ENCODE measurements around the gene DYNLRB1.

Gene DYNLRB1

DNA sequence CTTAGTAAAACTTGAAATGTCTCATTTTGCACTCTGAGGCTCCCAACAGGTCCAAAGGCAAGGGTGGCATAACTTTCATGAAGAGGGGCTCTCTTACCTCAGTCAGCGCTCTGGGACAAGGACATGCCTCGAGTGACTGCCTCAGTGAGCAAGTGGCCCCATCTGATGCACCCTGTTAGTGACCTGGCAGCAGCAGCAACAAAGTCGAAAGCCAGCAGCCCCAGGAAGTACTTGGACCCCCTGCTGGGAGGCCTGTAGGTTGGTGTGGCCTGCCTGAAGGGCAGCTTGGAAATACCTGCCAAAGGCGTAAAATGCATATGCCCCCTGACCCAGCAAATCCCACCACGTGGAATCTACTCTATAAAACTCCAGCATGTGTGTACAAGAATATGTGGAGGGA, 55.5 kb downstream of the DYNLRB1 start:
- Histone ChIP-seq H4K20me1 (ENCODE audit: insufficient read depth, low read length, poor library complexity, severe bottlenecking) (no peaks in the 10 kb centered on the region), H3K9ac (ENCODE audit: low read depth, low read length, poor library complexity, severe bottlenecking) (no peak overlapping the region), H3K4me1 (ENCODE audit: insufficient read depth, low read length, poor library complexity, severe bottlenecking) (peaks cover 10% of the 10 kb centered on the region), H3K4me2 (ENCODE audit: low read depth, low read length, poor library complexity, severe bottlenecking) (no peak overlapping the region), H3K79me2 (ENCODE audit: insufficient read depth, low read length) (no peaks in the 10 kb centered on the region), H3F3A (ENCODE audit: low read depth) (no peaks in the 10 kb centered on the region), H3K9me3 (ENCODE audit: insufficient read depth, low read depth, low read length) (no peaks in the 10 kb centered on the region), H2AFZ (ENCODE audit: low read length) (no peak overlapping the region), H3K27me3 (ENCODE audit: insufficient read depth, low read length, poor library complexity, severe bottlenecking) (no peaks in the 10 kb centered on the region), H3K36me3 (ENCODE audit: insufficient read depth, low read length) (no peaks in the 10 kb centered on the region; the same call in 1 of the 2 replicates), H3K4me3 (ENCODE audit: low read length, poor library complexity, severe bottlenecking) (no peak overlapping the region), H3K9me2 (replicated peaks; ENCODE audit: low read depth, low read length) (no peaks in the 10 kb centered on the region)
- TF ChIP-seq EZH2phosphoT487 (IDR thresholded peaks at IDR 0.05; ENCODE audit: borderline replicate concordance) = no peak
- TF ChIP-seq, protein P1, sequence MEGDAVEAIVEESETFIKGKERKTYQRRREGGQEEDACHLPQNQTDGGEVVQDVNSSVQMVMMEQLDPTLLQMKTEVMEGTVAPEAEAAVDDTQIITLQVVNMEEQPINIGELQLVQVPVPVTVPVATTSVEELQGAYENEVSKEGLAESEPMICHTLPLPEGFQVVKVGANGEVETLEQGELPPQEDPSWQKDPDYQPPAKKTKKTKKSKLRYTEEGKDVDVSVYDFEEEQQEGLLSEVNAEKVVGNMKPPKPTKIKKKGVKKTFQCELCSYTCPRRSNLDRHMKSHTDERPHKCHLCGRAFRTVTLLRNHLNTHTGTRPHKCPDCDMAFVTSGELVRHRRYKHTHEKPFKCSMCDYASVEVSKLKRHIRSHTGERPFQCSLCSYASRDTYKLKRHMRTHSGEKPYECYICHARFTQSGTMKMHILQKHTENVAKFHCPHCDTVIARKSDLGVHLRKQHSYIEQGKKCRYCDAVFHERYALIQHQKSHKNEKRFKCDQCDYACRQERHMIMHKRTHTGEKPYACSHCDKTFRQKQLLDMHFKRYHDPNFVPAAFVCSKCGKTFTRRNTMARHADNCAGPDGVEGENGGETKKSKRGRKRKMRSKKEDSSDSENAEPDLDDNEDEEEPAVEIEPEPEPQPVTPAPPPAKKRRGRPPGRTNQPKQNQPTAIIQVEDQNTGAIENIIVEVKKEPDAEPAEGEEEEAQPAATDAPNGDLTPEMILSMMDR (conservative IDR thresholded peaks at IDR 0.05; ENCODE audit: low read length) = no peak

DNA sequence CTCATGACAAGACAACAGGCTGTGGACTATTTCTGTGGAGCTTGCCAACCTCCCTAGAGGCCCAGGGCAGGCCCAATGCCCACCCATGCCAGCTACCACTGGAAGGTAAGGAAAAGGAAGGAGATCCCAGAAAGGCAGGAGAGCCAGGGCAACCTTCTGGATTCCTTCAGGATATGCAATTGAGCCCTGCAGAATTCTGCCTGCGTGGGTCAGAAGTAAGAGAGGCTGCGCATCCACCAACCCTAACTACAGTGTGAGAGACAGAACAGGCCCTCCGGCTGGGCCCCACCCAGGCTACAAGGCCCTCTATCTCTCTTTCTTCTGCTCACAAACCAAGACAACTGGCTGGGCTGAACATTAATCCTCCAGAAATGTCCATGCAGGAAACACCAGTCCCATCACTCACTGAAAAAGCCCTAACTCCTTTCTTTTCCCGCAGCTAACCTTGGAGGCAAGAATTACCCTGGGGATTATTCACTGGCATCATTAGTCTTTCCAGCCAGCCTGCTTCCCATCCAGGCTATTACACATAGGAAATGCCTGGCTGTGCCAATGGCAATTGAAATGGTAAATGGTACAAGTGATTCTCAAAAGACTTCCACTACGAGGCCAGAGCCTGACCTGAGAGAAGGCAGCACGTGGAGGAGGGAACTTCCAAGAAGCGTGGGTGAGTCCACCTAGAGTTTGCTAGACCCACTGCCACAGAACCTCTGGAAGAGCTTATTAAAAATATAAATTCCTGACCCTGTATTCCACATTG, 57.5 kb downstream of the DYNLRB1 start:
- TF ChIP-seq EZH2phosphoT487 (IDR thresholded peaks at IDR 0.05; ENCODE audit: borderline replicate concordance) = no peak
- TF ChIP-seq, protein P1 (conservative IDR thresholded peaks at IDR 0.05; ENCODE audit: low read length) = no peak
- Histone ChIP-seq H3K27me3 (ENCODE audit: insufficient read depth, low read length, poor library complexity, severe bottlenecking) (no peaks in the 10 kb centered on the region), H3K4me2 (ENCODE audit: low read depth, low read length, poor library complexity, severe bottlenecking) (no peak overlapping the region), H3K9me3 (ENCODE audit: insufficient read depth, low read depth, low read length) (no peaks in the 10 kb centered on the region), H3K9me2 (replicated peaks; ENCODE audit: low read depth, low read length) (no peaks in the 10 kb centered on the region), H3K36me3 (ENCODE audit: insufficient read depth, low read length) (peaks cover 4% of the 10 kb centered on the region; the same call in 1 of the 2 replicates), H3K4me1 (ENCODE audit: insufficient read depth, low read length, poor library complexity, severe bottlenecking) (peaks cover 10% of the 10 kb centered on the region), H2AFZ (ENCODE audit: low read length) (no peak overlapping the region), H3K9ac (ENCODE audit: low read depth, low read length, poor library complexity, severe bottlenecking) (no peak overlapping the region), H4K20me1 (ENCODE audit: insufficient read depth, low read length, poor library complexity, severe bottlenecking) (no peaks in the 10 kb centered on the region), H3F3A (ENCODE audit: low read depth) (no peaks in the 10 kb centered on the region), H3K4me3 (ENCODE audit: low read length, poor library complexity, severe bottlenecking) (no peak overlapping the region), H3K79me2 (ENCODE audit: insufficient read depth, low read length) (no peaks in the 10 kb centered on the region)

DNA sequence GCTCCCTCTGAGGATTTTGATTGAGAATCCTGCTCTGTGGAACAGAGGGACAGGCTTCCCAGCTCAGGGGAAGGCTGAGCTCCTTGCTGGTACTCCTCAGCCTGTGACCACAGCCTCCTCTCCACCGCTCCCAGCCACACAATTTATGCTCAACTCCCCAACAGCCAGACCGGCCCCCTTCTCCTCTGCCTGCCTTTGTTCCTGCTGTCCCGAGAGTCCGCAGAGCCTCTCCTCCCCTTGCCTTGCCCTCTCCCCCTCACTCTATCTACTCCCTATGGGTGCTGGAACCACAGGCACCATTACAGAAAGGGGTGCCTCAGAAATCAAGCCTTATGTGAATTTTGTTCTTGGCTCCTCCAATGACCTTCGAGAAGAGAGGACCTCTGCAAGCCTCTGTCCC, 58.2 kb downstream of the DYNLRB1 start:
- Histone ChIP-seq H3K9me2 (replicated peaks; ENCODE audit: low read depth, low read length) (no peaks in the 10 kb centered on the region), H2AFZ (ENCODE audit: low read length) (no peak overlapping the region), H3K4me1 (ENCODE audit: insufficient read depth, low read length, poor library complexity, severe bottlenecking) (peaks cover 10% of the 10 kb centered on the region), H3K4me2 (ENCODE audit: low read depth, low read length, poor library complexity, severe bottlenecking) (no peak overlapping the region), H4K20me1 (ENCODE audit: insufficient read depth, low read length, poor library complexity, severe bottlenecking) (no peaks in the 10 kb centered on the region), H3K79me2 (ENCODE audit: insufficient read depth, low read length) (no peaks in the 10 kb centered on the region), H3K36me3 (ENCODE audit: insufficient read depth, low read length) (peaks cover 4% of the 10 kb centered on the region; the same call in 1 of the 2 replicates), H3K27me3 (ENCODE audit: insufficient read depth, low read length, poor library complexity, severe bottlenecking) (no peaks in the 10 kb centered on the region), H3K9ac (ENCODE audit: low read depth, low read length, poor library complexity, severe bottlenecking) (no peak overlapping the region), H3K4me3 (ENCODE audit: low read length, poor library complexity, severe bottlenecking) (no peak overlapping the region), H3F3A (ENCODE audit: low read depth) (no peaks in the 10 kb centered on the region), H3K9me3 (ENCODE audit: insufficient read depth, low read depth, low read length) (no peaks in the 10 kb centered on the region)
- TF ChIP-seq, protein P1 (conservative IDR thresholded peaks at IDR 0.05; ENCODE audit: low read length) = no peak
- no peak for TF ChIP-seq EZH2phosphoT487 (IDR thresholded peaks at IDR 0.05; ENCODE audit: borderline replicate concordance)

All from Loucy (cell line).